ENCODE results near the gene SETBP1. TPM values are rescaled to one million over a fixed set of nuclear protein-coding genes. Genes with fewer than 3 reads are reported as not detected.

Gene SETBP1
- polyA plus RNA-seq, 5 donors: 15.4 to 21.1 (median 19.4) TPM

- no peak for DNase-seq
These were observed 135.8 kb downstream of the SETBP1 start for GRCh38 chr18:44816477-44816876.

DNA sequence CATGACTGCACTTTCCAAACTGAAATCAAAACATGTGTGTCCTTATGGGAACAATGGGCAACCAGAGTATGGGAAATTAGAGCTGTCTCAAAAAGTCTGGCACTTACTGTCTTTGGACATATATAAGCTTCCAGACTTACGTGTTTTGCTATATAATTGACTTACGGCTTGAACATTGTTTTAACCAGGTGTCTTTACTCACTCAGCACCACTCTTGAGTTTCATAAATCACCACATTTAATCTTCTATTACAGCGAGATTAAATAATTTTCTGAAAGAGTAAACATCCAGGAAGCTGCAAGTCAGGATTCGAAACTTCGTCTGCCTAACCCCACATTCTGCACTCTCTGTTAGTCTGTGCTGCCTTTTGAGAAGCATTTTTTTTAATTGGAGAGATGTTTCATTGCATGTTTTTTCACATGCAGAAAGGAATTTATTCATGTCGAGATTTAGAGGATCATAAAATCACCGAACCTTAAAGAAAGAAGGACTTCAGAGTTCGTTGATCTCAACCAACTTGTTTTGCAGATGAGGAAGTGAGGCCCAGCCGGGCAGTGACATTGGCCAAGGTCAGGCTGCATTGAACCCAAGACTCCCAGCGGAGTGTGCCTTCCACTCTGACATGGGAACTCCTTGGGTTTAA lies 137.3 kb downstream of the SETBP1 start:
- DNase-seq: peak in 1 of 2 donors; percentile 34

DNA sequence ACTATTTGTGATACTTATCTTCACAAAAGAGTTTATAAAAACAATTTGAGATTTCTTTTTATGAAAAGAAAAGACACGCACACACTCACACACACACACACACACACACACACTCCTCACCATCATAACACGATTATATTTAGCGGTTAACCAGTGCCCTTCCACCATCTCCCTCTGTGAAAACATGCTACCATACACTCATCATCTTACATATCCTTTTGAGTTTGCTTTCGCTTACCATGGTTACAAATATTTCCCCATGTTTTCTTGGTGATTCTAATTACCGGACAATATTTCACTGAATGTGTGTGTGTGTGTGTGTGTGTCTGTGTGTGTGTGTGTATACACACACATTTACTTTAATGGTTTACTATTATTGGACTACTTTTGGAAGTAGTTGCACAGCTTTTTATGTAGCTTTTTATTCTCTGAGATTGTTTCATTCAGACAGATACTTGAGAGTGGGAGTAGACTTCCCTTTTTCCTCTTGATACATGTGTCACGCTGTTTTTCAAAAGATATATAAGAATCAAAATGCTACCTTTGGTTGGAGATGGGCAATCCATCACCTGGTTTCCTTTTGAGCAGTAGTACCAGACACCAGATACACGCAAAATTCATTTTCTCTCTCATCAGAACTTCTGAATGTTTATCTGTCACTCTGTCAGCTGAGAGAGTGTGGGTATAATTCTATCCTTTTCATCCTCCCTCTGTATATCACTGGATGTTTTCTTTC lies 138.1 kb downstream of the SETBP1 start:
- no peak for DNase-seq

DNA sequence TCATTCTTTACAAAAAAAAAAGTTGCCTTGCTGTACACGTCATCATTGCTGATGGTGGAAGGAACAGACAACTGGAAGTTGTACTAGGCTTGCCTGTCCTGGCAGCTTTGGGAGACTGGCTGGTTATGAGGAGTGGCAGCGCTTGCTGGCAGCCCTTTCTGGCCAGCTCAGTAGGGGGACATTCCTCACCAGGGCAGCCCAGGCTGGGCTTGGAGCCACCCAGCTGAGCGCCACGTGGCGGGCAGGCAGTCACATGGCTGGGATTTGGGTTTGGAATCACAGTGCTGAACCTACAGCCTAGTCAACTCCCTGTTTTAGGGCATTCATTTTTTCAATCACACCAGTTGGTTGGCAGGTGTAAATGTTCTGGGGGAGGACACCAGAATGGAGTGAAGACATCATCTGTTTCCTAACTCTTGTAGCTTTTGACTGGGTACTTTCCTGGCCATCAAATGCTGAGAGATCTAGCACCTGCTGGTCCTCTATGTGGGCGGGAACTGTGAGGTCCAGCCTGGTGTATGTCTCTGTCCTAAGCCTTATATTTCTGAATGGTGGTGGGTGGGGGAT lies 139.3 kb downstream of the SETBP1 start:
- no peak for DNase-seq

GRCh38 chr18:44821924-44822323 lies 141.2 kb downstream of the SETBP1 start:
- no peak for DNase-seq

DNA sequence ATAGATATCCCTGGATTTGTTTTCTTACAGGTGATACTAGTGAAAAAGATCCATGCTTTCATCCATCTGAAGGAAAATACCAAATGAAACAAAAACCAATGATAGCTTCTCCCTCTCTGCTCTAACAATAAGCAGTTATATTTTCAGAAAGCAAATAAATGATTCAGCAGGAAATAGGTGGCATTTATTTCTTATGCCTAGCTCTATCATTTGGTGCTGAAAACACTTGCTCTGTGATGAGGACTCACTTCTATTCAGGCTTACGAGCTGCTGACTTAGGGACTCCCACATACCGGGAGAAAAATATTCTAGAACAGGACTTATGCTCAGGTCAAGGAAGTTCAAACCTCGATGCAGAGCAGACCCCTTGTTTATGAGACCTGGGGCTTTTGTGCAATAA lies 142.6 kb downstream of the SETBP1 start:
- no peak for DNase-seq

- DNase-seq: no peak
These were observed 143.1 kb downstream of the SETBP1 start for GRCh38 chr18:44823782-44824181.

DNA sequence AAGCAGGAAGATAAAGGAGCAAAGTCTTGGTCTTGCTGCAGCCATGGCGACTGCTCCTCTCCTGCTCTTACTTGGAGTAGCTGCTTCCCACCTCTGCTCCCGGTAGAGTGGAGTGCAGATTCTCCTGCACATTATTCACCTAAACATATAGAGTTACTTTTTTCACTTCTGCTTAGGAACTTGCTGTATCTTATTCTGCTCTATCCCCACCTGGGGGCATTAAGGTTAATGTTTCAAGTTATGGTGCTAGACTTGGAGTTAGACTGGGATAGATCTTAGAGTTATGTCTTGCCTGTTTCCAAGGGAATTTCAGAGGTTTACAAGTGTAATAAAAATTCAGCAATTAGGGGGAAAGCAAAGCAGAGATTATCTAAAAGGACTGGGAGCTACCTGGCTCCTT lies 144.2 kb downstream of the SETBP1 start:
- DNase-seq: no peak

DNA sequence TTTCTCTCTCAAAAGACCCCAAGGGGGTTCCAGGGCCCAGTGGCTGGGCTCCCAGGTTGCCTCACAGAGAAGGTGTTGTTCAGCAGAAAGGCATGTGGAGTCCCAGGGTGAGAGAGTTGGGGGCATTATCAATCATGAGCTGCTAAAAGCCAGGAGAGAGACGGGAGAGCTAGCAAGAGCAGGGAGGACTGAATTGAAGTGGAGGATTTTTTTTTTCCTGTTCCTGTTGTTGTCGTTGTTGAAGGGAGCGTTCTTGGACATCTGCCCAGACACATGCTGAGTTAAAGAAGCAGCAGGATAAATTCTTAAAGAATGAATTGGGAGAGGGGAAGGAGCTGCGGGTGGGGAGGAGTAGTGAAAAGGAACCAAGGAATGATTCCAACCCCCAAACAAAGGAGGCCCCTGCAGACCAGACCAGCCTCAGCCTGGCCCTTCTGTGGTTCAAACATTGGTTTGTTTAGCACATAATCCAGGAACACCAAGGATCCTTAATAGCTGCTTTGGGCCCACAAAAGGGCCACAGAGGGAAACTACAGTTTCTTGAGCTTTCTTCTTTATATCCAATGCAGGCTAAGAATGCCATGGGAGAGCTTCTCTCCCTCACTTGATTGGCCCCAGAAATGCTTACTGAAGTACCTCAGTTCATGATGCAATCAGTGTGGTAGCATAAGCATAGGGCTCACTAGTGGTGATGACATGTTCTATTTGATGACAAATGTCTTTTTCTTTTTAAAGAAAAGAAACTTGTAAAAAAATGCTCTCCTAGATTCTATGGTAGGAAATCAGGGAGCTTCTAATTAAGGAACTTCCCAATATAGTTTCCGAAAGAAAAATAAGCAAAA lies 146.0 kb downstream of the SETBP1 start:
- DNase-seq: peak; percentile 85 to 87

GRCh38 chr18:44828080-44828479 lies 147.4 kb downstream of the SETBP1 start:
- no peak for DNase-seq

DNA sequence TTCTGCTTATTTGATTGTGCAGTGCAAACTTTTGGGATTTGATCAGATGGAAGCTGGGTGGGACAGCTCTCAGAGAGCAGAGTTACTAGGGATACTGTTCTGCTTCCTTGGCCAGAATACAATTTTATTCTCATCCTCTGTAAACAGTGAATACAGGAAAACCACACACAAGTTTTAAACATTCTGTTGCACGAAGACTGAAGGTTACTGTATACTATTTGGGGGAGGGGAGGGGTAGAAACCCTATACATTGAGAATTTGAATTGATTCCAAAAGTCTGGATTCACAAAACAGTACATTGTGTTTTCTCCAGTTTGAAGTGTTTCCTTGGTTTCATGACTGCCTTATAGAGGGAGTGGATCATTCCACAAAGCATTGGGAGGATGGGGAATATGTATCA lies 149.9 kb downstream of the SETBP1 start:
- DNase-seq: no peak

DNA sequence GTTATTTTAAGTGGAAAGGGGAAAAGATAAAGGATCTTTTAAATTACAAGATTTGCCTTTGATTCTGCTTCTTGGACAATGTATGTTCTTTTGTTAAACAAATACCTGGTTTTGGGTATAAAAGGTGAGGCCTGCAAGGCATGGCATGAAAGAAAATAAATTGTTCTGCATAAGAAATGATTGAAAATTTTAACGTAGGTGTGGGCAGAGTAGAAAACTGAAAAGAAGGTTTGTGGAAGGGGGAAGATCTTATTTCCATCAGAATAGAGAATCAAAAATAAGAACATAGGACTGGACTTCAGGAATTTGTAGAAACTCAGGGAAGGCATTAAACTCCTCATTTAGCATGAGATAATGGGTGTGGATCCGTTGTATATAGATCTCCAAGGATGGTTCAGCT lies 153.1 kb downstream of the SETBP1 start:
- no peak for DNase-seq

- no peak for DNase-seq
These were observed 154.3 kb downstream of the SETBP1 start for GRCh38 chr18:44834867-44835469.

GRCh38 chr18:44835703-44836102 lies 155.0 kb downstream of the SETBP1 start:
- DNase-seq: no peak

DNA sequence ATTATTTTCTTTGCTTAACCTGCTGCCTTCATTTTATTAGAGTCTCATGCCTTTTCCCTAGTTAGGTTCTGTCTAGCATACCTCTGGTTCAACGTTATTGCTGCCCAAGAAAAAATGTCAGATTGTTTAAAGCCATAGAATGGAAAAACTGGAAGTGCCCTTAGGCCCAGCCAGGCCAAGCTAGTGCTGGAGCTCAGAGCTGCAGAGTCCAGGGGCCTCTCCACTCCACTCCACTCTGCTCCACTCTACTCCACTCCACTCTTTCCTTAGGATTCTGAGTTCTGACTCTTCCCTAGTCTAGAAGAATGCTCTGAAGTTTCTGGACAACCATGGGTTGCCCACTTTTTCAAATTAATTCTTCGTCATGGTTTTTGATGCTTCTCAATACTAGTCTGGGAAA lies 155.6 kb downstream of the SETBP1 start:
- DNase-seq: no peak

DNA sequence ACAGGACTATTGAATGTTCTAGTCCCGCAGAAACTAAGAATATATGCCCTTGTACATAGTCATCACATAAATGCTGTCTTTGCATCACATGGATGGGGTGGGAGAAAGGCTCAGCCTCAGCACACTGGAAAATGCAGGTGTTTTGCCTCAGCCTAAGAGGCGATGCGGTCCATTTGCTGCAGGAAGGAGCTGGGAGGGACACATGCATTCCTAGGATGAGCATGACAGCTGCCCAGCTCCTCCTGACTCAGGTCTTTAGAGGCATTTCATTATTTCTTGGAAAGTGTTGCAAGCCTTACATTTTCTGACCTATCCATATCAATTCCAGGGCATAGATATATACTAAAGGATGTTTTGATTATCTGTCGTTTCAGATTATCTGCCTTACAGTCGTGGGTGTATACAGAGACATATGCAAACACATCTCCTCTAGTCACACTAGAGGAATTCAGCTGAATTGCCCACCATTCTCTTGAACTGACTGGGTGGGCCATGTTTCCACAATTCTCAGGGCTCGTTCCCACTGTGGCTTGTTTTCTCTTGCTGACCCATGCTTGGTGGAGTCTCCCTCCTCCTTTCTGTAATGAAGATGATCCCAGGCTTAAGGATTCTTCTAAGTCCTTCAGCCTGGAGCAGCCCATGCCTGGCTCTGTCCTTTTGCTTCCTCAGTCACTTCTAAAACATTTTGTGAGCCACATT lies 156.9 kb downstream of the SETBP1 start:
- DNase-seq: no peak

- no peak for DNase-seq
These were observed 158.4 kb downstream of the SETBP1 start for GRCh38 chr18:44838971-44839666.

DNA sequence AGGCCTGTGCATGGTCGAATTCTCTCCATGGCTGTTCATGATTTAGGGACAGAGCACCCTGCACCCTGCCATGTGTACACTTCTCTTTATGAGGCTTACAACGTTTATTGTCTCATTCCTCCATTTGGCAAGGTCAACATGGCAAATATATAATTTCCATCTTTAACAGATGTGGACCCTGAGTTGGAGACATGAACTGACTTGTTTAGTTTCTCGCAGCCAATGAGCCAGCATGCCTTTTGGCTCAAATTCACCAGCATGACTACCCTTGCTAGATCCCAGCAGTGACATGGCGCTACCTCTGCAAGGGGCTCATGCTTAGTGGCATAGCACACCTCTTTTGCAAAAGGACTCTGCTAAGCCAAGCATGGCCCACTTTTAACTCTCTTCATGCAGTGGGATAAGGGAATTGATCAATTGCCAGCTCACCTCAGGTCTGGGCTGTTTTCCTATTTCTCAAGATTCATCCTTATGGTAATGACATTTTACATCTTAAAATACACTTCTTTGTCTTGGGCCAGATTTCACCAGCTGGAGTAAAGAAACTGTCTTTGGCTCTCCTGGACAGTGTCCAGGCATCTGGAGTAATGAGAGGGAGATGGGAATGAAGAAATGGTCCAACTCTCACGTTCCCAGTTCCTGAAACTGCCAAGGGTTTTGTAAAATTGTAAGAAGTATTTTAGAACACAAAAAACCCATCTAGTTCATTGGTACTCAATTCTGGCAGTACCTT lies 159.5 kb downstream of the SETBP1 start:
- peak; percentile 52 to 63 for DNase-seq

DNA sequence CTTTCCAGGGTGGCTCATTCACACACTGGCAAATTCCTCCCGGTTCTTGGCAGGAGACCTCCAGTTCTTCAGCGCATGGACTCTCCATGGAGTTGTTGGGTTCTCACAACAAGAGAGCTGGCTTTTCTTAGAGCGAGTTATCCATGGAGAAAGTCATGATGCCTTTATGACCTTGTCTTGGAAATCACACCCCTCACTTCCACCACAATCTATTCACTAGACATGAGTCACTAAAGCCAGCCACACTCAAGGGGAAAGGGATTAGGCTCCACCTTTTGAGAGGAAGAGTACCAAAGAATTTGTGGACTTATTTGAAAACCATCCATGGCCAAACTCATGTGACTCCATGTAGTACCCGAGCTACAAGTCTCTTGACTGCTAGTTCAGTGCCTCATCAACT lies 160.5 kb downstream of the SETBP1 start:
- no peak for DNase-seq
